PFSK-1 (cell line): ENCODE measurements around the gene ANKRD13D.

ENCODE experiments used
- FOXP2 ChIP-seq: optimal IDR thresholded peaks from 2 replicates; pipeline ENCODE3; 2011; ENCODE audit warnings: borderline replicate concordance, control low read depth, inconsistent platforms; ENCODE audit not compliant: insufficient read depth; ENCODE audit errors: extremely low read length, extremely low read depth
- POLR2AphosphoS5 ChIP-seq: IDR thresholded peaks from 2 replicates; pipeline ENCODE4 v1.6.1; 2012; ENCODE audit warnings: low read depth, mild to moderate bottlenecking, control low read depth, low read length, moderate library complexity
- REST ChIP-seq, 2 experiments: IDR thresholded peaks; 2 replicates each; pipeline versions ENCODE4 v1.6.1 to v1.8.0; 2011 to 2012; ENCODE audit warnings: low read depth in 2 of 2, low read length in 2 of 2, control low read depth in 1 of 2, inconsistent platforms in 1 of 2, mild to moderate bottlenecking in 1 of 2, moderate library complexity in 1 of 2; ENCODE audit not compliant: insufficient read depth in 1 of 2
- SIN3A ChIP-seq: IDR thresholded peaks from 2 replicates; pipeline ENCODE4 v1.6.1; 2012; ENCODE audit warnings: mild to moderate bottlenecking, low read length, moderate library complexity, borderline replicate concordance; ENCODE audit not compliant: insufficient read depth
- TAF1 ChIP-seq: IDR thresholded peaks from 2 replicates; pipeline ENCODE4 v1.6.1; 2012; ENCODE audit warnings: low read length, control low read depth, borderline replicate concordance; ENCODE audit not compliant: insufficient read depth

Gene ANKRD13D

GRCh38 chr11:67307545-67308001 lies 18.5 kb downstream of the ANKRD13D start:
- TF ChIP-seq POLR2AphosphoS5 (no peak), FOXP2 (no peak), REST (IDR thresholded peaks at IDR 0.05; ENCODE audit: insufficient read depth in 1 of 2, low read depth in 2 of 2, low read length in 2 of 2) (no peak), SIN3A (no peak), TAF1 (no peak)

- TF ChIP-seq TAF1 (no peak), FOXP2 (no peak), REST (IDR thresholded peaks at IDR 0.05; ENCODE audit: insufficient read depth in 1 of 2, low read depth in 2 of 2, low read length in 2 of 2) (no peak), SIN3A (no peak), POLR2AphosphoS5 (no peak)
These were observed 19.1 kb downstream of the ANKRD13D start for GRCh38 chr11:67308031-67308866.

DNA sequence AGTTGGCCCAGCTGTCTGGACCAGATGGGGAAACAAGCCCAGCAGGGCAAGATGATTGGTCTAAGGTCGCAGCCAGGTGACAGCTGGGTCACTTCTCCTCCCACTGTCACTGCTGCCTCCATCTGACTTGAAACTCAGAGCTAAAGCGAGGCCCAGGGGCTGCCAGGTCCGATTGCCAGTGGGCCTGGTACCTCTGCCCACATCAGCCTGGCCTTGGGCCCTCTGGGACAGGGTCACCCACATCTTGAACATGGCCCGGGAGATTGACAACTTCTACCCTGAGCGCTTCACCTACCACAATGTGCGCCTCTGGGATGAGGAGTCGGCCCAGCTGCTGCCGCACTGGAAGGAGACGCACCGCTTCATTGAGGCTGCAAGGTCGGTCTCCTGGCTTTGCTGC lies 20.1 kb downstream of the ANKRD13D start:
- TF ChIP-seq TAF1 (no peak), REST (IDR thresholded peaks at IDR 0.05; ENCODE audit: insufficient read depth in 1 of 2, low read depth in 2 of 2, low read length in 2 of 2) (no peak), FOXP2 (no peak), SIN3A (no peak), POLR2AphosphoS5 (no peak)

- TF ChIP-seq POLR2AphosphoS5 (no peak), SIN3A (no peak), REST (IDR thresholded peaks at IDR 0.05; ENCODE audit: insufficient read depth in 1 of 2, low read depth in 2 of 2, low read length in 2 of 2) (no peak), TAF1 (no peak), FOXP2 (no peak)
These were observed 20.6 kb downstream of the ANKRD13D start for GRCh38 chr11:67309661-67310061.
